GM21576 (cell line): Measurements from ENCODE around the gene PTGDS.
A peak's percentile ranks its signal among the peaks of the same experiment; 100 is the strongest.
"Not testable (repeated sequence)": the region's sequence is repeated elsewhere in the genome, so short reads cannot be mapped to it uniquely, and the experiment has no call there.

Experiments used
- ATAC-seq: cut with Tn5 transposase; IDR thresholded peaks from one replicate; pipeline ENCODE4 v1.9.1; 2021; ENCODE audit warnings: mild to moderate bottlenecking, moderate library complexity; ENCODE audit not compliant: unreplicated experiment

The PTGDS gene

DNA sequence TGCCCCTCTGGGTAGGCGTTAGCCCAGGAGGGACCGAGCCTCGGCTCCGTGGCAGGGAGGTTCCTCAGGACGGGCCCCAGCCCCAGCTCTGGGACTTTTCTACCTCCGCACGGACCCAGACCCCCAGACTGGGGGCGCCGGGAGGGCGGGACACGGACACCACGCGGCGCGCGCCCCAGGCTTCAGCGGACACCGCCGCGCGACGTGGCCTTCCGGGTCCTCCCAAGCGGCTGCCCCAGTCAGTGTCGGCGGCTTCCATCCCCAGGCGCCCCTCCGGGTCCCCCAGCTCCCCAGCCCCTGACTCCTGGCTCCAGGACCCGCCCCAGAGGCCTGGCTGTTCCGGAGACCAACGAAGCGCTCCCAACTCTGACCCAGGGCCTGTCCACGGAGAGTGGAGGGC, 8.5 kb downstream of the PTGDS start:
- ATAC-seq = no peak

DNA sequence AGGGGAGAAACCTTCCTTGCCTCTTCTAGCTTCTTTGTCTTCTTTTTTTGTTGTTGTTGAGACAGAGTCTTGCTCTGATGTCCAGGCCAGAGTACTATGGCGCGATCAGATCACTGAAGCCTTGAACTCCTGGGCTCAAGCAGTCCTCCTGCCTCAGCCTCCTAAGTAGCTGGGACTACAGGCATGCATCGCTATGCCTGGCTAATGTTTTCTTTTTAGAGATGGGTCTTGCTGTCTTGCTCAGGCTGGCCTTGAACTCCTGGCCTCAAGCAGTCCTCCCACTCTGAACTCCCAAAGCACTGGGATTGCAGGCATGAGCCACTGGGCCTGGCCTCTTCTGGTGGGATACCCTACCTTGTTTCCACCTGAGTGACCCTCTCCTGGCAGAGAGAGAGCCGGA, 11.6 kb downstream of the PTGDS start:
- ATAC-seq = no peak

DNA sequence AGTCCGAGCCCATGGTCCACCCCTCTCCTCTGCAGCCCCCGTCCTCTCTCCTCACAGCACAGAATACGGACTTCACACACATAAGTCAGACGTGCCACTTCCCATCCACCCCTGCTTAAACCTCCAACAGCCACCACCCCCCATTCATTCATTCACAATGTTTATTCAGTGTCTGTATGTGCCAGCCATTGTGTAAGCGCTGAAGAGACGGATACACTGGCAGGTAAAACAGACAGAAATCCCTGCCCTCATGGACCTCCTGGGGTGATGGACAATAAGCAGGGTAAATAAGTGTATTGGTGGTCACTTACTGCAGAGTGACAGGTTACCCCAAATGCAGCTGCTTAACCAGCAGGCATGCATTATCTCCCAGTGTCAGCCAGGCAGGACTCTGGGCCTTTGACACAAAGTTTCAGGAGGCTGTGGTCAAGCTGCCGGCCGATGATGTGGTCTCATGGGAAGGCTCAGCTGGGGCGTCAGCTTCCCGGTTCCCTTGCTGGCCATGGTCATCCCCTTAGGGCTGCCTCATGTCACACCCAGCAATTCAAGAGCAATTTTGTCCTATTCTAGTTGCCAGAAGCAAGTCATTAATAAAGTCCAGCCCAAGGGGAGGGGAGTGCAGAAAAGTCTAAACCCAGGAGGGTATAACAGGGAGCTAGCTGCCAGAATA, 13.1 kb downstream of the PTGDS start:
- no peak for ATAC-seq

DNA sequence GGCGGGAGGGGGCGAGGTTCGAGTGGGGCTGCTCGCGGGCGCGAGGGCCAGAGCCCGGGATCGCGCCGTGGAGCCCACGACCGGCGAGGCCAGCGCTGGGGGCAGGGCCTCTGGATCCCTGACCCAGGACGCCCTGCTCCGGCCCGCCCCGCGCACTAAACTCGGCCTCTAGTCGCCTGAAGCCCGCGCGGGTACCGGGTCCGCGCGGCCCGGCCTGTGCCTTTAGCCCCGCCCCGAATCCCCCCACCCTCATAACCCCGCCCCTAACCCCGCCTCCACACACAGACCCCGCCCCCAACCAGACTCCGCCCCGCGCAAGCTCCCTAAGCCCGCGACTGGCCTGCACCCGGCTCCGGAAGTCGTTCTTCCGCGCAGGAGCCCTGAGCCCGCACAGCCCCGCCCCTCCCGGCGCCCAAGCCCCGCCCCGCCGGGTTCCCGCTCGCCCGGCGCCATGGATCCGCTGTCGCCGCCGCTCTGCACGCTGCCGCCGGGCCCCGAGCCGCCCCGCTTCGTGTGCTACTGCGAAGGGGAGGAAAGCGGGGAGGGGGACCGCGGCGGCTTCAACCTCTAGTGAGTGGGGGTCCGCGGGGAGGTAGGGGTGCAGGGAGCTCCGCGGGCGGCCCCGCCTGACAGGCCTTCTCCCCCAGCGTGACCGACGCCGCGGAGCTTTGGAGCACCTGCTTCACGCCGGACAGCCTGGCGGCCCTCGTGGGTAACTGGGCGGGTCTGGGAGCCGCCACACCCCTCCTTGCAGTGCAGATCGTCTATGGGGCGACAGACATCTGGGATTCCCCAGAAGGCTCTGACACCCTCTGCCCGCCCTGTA, 14.9 kb downstream of the PTGDS start, which contains the start of gene PAXX:
Gene PAXX, plus strand, starts transcription at position 430 of the 826 bp plus-strand sequence. Its CDS starts 22 bp downstream, at position 452.
- peak; percentile 74 for ATAC-seq

DNA sequence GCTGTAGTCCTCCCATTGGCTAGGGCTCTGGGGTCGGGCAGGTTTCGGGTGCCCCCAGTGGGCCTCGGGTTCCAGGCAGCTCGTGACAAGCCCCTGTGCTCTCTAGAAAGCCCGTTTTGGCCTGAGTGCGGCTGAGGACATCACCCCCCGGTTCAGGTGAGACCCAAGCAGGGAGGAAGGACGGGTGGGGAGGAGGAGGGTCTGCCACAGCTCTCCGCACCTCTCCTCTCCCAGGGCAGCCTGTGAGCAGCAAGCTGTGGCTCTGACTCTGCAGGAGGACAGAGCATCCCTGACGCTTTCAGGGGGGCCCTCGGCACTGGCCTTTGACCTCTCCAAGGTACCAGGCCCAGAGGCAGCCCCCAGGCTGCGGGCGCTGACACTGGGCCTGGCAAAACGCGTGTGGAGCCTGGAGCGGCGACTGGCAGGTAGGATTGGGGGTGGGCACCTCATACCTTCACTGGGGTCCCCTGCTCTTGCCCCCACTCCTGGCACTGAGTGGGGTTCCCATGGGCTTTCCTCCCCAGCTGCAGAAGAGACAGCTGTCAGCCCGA, 15.6 kb downstream of the PTGDS start:
- ATAC-seq = no peak

DNA sequence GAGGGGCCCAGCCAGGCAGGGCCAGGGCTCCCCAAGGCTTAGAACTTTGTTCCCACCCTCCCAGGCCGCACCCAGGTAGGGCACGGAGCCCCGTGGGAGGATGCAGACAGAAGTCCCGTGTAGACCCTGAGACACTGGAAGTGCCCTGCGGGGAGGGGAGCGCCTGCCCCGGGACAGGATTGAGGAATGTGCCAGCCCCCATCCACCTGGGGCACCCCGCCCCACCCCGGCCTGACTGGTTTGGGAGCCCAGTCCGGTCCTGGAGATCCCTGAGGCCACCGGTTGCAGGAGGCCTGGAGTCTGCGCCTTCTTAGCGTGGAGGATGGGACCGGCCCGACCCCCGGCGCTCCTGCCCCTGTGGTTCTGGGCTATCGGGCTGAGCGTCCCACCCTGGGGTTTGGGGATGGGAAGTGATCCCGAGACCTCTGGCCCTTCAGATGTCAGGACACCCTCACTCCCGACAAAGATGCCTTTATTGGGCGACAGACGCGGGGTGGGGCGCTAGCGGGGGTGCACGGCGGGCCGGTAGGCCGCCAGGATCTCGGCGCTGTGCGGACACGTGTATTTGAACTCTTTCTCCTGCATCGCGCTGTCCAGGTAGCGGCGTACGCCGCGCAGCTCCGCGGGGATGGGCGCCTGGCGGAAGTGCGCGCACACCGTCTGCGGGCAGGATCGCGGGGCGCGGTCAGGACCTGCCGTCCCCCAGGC, 17.0 kb downstream of the PTGDS start:
- ATAC-seq = no peak

DNA sequence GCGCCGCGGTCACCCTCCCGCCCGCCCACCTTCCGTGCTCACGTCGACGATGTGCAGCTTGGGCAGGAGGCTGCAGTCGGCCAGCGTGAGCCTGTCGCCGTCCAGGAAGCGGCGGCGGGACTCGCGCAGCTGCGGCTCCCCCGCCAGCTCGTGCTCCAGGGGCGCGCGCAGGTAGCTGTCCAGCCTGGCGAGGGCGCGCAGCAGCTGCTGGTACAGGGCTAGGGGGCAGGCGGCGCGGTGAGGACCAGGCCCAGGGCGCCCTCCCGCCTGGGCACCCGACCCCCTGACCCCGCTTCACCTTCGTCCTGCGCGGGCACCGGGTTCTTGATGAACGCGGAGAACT, 17.6 kb downstream of the PTGDS start:
- ATAC-seq = no peak

DNA sequence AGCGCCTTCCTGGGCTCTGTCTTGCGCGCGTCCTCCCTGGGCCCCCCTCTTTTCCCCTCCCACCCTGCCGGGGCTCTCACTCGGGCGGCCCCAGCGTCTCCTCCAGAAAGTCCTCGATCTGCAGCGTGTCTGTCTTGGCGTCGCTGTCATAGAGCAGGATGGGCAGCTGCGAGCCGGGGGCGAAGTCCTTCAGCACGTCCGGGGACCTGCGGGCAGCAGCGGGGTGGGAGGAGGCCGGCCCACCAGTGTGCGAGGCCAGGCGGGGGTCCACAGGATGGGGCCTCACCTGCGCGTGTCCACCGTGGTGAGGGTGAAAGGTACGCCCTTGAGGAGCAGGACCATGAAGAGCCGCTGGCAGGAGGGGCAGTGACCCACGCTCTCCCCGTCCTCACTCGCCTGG, 18.1 kb downstream of the PTGDS start:
- no peak for ATAC-seq

DNA sequence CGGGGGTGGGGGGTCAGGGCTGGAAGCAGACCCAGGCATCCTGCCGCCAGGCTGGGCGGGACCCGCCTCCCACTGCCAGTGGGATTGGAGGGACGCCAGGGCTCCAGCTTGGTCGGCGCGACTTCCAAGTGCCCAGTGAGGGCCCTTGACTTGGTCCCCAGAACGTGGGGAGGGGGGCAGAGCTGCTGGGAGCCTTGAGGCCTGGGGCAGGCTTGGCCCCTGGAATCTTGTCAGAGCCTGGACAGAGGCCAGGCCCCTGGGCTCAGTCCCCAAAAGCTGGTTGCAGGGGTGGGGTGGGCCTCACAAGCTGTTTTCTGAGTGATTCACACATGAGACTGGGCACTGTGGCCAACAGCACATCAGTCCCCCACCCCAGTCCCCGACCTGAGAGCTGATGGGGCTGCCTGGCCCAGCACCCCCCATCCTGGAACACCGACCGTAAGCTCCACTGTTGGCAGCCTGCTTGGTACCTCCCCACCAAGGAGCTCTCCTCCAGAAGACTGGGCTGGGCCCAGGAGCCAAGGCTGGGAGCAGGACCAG, 18.5 kb downstream of the PTGDS start:
- ATAC-seq = no peak

DNA sequence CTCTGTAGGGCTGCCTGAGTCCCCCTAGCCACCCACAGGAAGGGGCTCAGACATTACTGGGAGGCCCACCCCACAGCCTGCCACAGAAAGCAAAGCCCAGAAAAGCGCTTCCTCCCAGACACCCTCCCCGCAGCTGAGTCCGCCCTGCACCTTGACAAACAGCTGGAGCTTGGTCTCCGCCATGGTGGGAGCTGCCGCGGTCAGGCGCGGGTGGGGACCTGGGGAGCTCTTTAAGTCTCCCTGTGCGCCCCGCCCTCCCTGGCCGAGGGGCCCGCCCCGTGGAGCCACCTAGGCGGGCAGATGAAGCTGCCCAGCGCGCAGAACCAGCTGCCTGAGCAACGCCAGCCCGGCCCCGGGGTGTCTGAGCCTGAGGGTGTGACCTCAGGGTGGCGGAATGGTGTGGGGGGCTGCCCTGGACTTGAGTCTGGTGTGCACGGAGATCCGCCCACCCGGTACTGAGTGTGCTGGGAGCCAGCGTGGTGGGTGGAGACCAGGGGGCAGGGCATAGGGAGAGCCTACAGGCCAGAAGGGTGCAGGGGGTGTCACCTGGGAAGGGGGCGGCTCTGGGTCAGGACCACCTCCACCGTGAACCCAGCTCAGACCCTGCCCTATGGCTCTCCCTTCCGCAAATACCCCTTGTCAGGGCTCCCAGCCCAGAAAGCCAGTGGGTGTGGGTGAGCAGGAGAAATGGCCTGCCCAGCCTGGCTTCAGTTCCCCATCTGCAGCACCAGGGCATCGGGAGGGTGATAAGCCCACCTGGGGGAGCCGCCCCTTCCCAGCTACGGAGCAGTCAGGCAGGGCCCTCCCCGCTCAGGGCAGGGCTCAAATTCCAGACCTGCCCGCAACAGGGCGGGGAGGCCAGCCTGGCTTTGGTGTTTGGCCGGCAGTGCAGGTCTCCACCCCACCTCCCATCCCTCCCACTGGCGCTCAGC, 19.3 kb downstream of the PTGDS start, which contains the start of gene CLIC3:
Gene CLIC3, minus strand, starts transcription at position 208 of the 932 bp plus-strand sequence. Its CDS starts 25 bp downstream, at position 183.
- no peak for ATAC-seq

DNA sequence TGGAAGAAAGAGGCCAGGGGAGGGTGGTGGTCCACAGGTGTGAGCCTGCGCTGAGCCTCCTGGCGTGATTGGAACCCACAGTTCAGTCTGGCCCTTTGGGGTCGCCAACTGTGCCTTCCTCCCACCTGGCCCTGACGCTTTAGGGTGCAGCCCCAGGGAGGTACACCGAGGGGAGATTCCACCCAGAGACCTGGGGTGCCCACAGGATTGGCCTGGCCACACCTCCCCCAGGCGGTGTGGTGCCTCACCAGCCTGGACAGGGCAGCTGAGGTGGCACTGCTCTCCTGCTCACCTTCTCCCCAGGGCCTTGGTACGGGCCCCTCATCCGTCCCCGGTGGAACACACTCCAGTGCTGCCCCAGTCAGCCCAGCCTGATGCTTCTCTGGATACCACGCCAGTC, 20.1 kb downstream of the PTGDS start:
- ATAC-seq = no peak

DNA sequence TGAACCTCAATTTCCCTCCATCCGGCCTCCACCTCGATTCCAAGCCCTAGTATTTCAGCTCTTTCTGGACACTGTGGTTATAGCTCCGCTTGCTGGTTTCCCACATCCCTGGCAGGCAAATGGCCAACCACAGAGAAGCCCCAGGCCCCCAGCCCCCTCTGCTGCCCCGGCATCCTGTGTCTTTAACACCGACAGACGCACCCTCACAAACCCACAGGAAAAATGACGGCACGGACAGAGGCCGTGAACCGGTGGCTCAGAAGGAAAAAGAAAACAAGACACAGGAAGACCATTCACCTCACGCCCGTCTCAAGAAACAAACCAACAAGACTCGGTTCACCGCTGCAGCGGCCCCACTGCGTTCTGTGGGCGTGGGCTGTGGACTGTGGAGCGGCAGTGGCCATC, 20.5 kb downstream of the PTGDS start:
- ATAC-seq = no peak

DNA sequence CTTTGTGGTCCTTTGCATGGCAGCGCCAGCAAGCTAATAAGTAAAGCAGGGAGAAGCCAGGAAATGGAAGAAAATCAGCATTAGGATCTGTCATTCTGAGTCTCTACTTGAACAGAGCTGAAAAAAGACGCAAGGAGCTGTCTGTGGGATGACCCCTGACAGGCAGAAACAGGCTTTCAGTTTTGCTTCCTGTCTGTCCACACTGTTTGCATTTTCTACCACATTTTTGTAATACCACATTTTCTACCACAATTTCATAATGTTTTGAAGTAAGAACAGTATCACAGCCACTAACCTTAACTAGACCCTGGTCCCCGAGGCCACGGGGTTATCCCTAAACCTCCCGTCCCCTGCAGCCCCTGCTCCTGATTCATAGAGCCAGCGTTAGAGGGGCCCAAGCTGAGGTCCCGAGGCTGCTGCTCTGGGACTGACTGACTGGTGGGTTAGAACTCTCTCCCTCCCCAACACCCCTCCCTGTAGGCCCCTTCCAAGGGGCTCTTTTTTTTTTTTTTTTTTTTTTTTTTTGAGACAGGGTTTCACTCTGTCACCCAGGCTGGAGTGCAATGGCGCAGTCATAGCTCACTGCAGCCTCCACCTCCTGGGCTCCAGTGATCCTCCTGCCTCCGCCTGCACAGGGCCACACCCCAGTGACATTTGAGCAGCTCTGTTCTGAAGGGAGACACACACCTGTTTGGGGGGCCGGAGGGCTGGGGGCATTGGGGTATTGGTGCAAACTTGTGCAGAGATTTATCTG, 23.1 kb downstream of the PTGDS start:
- ATAC-seq = peak; percentile 60

DNA sequence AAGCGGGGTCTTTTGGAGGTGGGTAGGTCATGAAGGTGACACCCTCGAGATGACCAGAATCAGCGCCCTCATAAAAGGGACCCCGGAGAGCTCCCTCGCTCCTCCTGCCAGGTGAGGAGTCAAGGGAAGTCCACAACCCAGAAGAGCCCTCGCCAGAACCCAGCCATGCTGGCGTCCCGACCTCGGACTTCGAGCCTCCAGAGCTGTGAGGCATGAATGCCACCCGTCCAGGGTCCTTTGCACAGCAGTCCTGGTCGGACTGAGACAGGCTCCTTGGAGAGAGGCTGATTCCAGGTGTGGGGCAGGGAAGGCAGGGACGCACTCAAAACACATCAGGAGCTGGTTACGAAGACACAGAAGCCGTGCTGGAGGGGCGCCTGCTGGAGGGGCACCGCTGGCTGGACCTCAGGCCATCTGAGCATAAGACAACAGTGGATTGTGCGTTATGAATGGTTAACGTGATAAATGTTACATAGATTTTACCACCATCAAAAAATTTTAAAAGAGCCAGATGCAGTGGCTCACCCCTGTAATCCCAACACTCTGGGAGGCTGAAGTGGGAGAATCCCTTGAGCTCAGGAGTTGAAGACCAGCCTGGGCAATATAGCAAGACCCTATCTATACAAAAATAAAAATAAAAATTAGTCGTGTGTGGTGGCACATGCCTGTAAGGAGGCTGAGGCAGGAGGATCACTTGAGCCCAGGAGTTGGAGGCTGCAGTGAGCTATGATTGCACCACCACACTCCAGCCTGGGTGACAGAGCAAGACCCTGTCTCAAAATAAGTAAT, 24.7 kb downstream of the PTGDS start:
- ATAC-seq = no peak

DNA sequence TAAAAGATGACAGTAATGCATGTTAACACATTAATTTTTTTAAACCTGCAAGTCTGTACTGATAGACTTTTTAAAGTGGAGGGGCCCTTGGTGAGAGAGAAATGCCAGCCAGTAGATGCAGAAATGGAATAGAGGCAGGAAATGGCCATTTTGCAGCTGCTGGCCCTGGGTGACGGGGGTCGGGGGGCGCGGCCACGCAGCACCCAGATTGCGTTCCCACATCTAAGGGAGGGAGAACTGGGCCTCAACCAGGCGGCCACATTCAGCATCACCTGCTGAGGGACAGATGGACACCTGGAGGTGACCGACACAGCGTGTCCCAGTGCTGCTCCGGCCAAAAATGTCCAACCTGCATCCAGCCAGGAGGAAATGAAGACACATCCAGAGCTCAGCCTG, 25.3 kb downstream of the PTGDS start:
- no peak for ATAC-seq

DNA sequence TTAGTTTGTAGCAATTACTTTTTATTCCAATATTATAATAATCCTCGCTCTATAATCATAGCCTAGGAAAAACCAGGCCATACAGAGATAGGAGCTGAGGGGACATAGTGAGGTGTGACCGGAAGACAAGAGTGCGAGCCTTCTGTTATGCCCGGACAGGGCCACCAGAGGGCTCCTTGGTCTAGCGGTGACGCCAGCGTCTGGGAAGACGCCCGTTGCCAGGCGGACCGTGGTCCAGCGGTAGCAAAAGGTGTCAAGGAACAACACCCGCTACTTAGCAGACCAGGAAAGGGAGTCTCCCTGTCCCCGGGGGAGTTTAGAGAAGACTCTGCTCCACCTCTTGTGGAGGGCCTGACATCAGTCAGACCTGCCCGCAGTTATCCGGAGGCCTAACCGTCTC, 27.0 kb downstream of the PTGDS start:
- not testable (repeated sequence) for ATAC-seq

DNA sequence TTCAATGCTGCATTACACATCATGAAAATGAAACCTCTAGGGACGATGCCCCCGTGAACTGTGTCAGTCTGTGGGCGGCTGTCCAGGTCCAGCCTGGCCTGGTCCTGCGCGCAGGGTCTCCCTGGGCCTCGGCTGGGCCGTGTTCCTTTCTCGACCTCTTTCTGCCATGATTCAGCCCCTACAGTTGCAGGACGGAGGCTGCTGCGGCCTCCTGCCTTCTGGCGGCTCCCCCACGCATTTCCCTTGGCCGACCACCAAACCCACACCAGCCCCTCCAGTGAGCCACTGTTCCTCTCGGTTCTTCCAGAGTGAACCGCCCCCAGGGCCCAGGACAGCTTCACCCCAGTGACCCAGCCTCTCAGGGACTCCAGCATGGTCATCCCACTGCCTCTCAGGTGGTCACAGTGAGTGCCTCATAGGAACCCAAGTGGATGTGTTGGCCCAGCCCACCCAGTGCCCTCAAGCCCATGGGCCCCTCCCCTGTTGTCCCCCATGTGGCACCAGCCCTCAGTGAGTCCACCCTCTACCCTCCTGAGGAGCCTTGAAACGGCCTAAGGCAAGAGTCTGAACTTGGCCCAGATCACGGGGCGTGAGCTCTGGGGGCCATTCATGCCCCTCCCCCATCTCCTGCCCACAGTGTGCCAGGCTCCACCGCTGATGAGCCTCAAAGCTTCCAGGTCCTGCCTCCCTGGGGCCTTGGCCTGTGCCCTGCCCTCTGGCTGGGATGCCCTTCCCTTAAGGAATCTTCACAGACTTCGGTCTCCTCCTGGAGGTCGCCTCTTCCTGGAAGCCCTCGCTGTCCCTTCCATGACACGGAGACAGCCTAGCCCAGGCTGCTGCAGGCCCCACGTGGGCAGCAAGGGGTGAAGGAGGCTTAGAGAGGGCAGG, 29.1 kb downstream of the PTGDS start:
- ATAC-seq = no peak
